GM12873 (cell line): ENCODE measurements around the gene TRIM46.

Experiments
- CTCF ChIP-seq: IDR thresholded peaks from 2 replicates; pipeline ENCODE4 v1.5.1; 2012; ENCODE audit warnings: low read depth, mild to moderate bottlenecking, moderate library complexity, low read length, control low read depth; ENCODE audit not compliant: insufficient read depth; ENCODE audit errors: missing control alignments

TRIM46 gene

GRCh38 chr1:155223047-155223446 lies 49.4 kb downstream of the TRIM46 start:
- TF ChIP-seq CTCF, result no peak

GRCh38 chr1:155226188-155226909 lies 52.7 kb downstream of the TRIM46 start:
- TF ChIP-seq CTCF, result peak; percentile 69

GRCh38 chr1:155226910-155227260 lies 53.2 kb downstream of the TRIM46 start:
- no peak for TF ChIP-seq CTCF

GRCh38 chr1:155227261-155228095 lies 53.8 kb downstream of the TRIM46 start:
- no peak for TF ChIP-seq CTCF

GRCh38 chr1:155228096-155228427 lies 54.4 kb downstream of the TRIM46 start:
- no peak for TF ChIP-seq CTCF
